Measurements from ENCODE around the gene MALT1.

Gene MALT1

DNA sequence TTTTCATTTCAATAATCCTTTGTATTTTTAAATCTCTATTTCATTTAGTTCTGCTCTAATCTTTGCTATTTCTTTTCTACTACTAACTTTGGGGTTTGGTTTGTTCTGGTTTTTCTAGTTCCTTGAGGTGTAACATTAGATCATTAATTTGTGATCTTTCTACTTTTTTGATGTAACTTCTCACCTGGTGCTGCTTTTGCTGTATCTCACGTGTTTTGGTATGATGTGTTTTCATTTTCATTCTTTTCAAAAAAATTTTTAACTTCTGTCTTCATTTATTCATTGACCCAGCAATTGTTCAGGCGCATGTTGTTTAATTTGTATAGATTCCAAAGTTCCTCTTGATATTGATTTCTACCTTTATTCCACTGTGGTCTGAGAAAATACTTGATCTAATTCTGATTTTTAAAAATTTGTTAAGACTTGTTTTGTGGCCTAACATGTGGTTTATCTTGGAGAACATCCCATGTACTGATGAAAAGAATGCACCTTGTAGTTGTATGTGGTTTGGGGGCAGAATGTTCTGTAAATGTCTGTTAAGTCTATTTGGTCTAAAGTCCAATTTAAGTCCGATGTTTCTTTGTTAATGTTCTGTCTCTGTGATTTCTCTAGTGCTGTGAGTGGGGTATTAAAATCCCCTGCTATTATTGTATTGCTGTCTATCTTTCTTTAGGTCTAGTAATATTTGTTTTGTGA lies 17.3 kb upstream of the MALT1 start:
- H4K20me1 ChIP-seq (ENCODE audit: low read depth, low read length) = no peaks in the 10 kb centered on the region
- H3K9me3 ChIP-seq (ENCODE audit: insufficient read depth, low read length) = no peaks in the 10 kb centered on the region
- H3K79me2 ChIP-seq (ENCODE audit: insufficient read depth, low read length) = no peaks in the 10 kb centered on the region
- H3F3A ChIP-seq (ENCODE audit: insufficient read depth) = peaks cover 6% of the 10 kb centered on the region; the same call in 1 of the 2 replicates
- no peak for TF ChIP-seq EZH2phosphoT487 (conservative IDR thresholded peaks at IDR 0.05; ENCODE audit: low read length)
- TF ChIP-seq, protein P1, sequence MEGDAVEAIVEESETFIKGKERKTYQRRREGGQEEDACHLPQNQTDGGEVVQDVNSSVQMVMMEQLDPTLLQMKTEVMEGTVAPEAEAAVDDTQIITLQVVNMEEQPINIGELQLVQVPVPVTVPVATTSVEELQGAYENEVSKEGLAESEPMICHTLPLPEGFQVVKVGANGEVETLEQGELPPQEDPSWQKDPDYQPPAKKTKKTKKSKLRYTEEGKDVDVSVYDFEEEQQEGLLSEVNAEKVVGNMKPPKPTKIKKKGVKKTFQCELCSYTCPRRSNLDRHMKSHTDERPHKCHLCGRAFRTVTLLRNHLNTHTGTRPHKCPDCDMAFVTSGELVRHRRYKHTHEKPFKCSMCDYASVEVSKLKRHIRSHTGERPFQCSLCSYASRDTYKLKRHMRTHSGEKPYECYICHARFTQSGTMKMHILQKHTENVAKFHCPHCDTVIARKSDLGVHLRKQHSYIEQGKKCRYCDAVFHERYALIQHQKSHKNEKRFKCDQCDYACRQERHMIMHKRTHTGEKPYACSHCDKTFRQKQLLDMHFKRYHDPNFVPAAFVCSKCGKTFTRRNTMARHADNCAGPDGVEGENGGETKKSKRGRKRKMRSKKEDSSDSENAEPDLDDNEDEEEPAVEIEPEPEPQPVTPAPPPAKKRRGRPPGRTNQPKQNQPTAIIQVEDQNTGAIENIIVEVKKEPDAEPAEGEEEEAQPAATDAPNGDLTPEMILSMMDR (IDR thresholded peaks at IDR 0.05; ENCODE audit: insufficient read depth, low read length, poor library complexity, severe bottlenecking) = no peak
- no peaks in the 10 kb centered on the region for H3K9me2 ChIP-seq (replicated peaks; ENCODE audit: insufficient read depth, low read length)
- no peak overlapping the region for H3K4me3 ChIP-seq (ENCODE audit: insufficient read depth, low read length, poor library complexity, severe bottlenecking)
- H2AFZ ChIP-seq (ENCODE audit: low read depth, low read length, severe bottlenecking) = no peak overlapping the region
- H3K4me2 ChIP-seq (ENCODE audit: low read depth, low read length, poor library complexity, severe bottlenecking) = no peak overlapping the region
- no peak overlapping the region for H3K27ac ChIP-seq (ENCODE audit: low read depth, low read length)
- H3K27me3 ChIP-seq (ENCODE audit: low read length) = no peaks in the 10 kb centered on the region
- H3K36me3 ChIP-seq (ENCODE audit: low read length) = no peaks in the 10 kb centered on the region
- H3K9ac ChIP-seq (ENCODE audit: low read length) = no peak overlapping the region

- H3F3A ChIP-seq (ENCODE audit: insufficient read depth) = peaks cover 6% of the 10 kb centered on the region; the same call in 1 of the 2 replicates
- H3K4me3 ChIP-seq (ENCODE audit: insufficient read depth, low read length, poor library complexity, severe bottlenecking) = no peak overlapping the region
- no peaks in the 10 kb centered on the region for H3K9me2 ChIP-seq (replicated peaks; ENCODE audit: insufficient read depth, low read length)
- TF ChIP-seq, protein P1 (IDR thresholded peaks at IDR 0.05; ENCODE audit: insufficient read depth, low read length, poor library complexity, severe bottlenecking) = no peak
- TF ChIP-seq EZH2phosphoT487 (conservative IDR thresholded peaks at IDR 0.05; ENCODE audit: low read length) = no peak
- no peaks in the 10 kb centered on the region for H3K36me3 ChIP-seq (ENCODE audit: low read length)
- H3K27ac ChIP-seq (ENCODE audit: low read depth, low read length) = no peak overlapping the region
- H4K20me1 ChIP-seq (ENCODE audit: low read depth, low read length) = no peaks in the 10 kb centered on the region
- H3K27me3 ChIP-seq (ENCODE audit: low read length) = no peaks in the 10 kb centered on the region
- no peak overlapping the region for H3K9ac ChIP-seq (ENCODE audit: low read length)
- no peak overlapping the region for H3K4me2 ChIP-seq (ENCODE audit: low read depth, low read length, poor library complexity, severe bottlenecking)
- no peaks in the 10 kb centered on the region for H3K9me3 ChIP-seq (ENCODE audit: insufficient read depth, low read length)
- no peak overlapping the region for H2AFZ ChIP-seq (ENCODE audit: low read depth, low read length, severe bottlenecking)
- H3K79me2 ChIP-seq (ENCODE audit: insufficient read depth, low read length) = no peaks in the 10 kb centered on the region
Measured at GRCh38 chr18:58654896-58655614, 16.2 kb upstream of the MALT1 start.

DNA sequence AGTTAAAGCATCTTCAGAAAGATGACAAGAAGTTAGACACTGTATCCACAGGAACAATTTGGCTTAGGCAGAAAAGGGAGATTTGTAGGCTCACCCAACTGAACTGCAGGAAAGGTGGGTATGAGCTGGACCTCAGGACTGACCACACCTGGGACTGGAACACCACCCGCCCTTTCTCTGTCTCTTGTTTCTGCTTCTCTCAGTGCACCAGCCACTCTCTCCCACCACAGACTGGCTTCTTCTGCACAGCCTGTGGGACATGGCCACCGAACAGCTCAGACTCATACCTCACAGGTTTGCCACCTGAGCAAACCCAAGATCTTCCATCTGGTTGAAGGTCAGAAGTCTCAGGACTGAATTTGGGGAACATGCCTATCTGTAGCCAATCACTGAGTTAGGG lies 14.2 kb upstream of the MALT1 start:
- Histone ChIP-seq H3K79me2 (ENCODE audit: insufficient read depth, low read length) (no peaks in the 10 kb centered on the region), H3K9ac (ENCODE audit: low read length) (no peak overlapping the region), H4K20me1 (ENCODE audit: low read depth, low read length) (no peaks in the 10 kb centered on the region), H3K4me3 (ENCODE audit: insufficient read depth, low read length, poor library complexity, severe bottlenecking) (no peak overlapping the region), H3K9me3 (ENCODE audit: insufficient read depth, low read length) (no peaks in the 10 kb centered on the region), H3F3A (ENCODE audit: insufficient read depth) (peaks cover 6% of the 10 kb centered on the region; the same call in 1 of the 2 replicates), H3K9me2 (replicated peaks; ENCODE audit: insufficient read depth, low read length) (no peaks in the 10 kb centered on the region), H3K4me2 (ENCODE audit: low read depth, low read length, poor library complexity, severe bottlenecking) (no peak overlapping the region), H2AFZ (ENCODE audit: low read depth, low read length, severe bottlenecking) (no peak overlapping the region), H3K36me3 (ENCODE audit: low read length) (no peaks in the 10 kb centered on the region), H3K27ac (ENCODE audit: low read depth, low read length) (no peak overlapping the region), H3K27me3 (ENCODE audit: low read length) (no peaks in the 10 kb centered on the region)
- TF ChIP-seq, protein P1 (IDR thresholded peaks at IDR 0.05; ENCODE audit: insufficient read depth, low read length, poor library complexity, severe bottlenecking) = no peak

Data from SU-DHL-6 (cell line).